Jurkat, Clone E6-1 (cell line): ENCODE results near the gene EML6.

Experiments
- DNase-seq: peaks from one replicate; pipeline ENCODE4 v3.0.0-alpha.2; 2011; ENCODE audit warnings: low read depth, low spot score
- H3K4me3 ChIP-seq: 2 replicates; pipeline ENCODE4 v1.5.1; 2011; ENCODE audit warnings: mild to moderate bottlenecking, low read length, control low read depth, moderate library complexity

Gene EML6

GRCh38 chr2:54949431-54949830 is 226.0 kb downstream of the EML6 start:
- no peak for DNase-seq

GRCh38 chr2:54950811-54951210 is 227.3 kb downstream of the EML6 start:
- H3K4me3 ChIP-seq, result no peak overlapping the region
- DNase-seq, result no peak

More at GRCh38 chr2:54949431-54949830, 226.0 kb downstream of the EML6 start:
- no peak overlapping the region for H3K4me3 ChIP-seq

GRCh38 chr2:54952425-54952824 is 229.0 kb downstream of the EML6 start:
- H3K4me3 ChIP-seq, result no peak overlapping the region
- no peak for DNase-seq

- no peak for DNase-seq
Measured at GRCh38 chr2:54952978-54953456, 229.6 kb downstream of the EML6 start.

DNA sequence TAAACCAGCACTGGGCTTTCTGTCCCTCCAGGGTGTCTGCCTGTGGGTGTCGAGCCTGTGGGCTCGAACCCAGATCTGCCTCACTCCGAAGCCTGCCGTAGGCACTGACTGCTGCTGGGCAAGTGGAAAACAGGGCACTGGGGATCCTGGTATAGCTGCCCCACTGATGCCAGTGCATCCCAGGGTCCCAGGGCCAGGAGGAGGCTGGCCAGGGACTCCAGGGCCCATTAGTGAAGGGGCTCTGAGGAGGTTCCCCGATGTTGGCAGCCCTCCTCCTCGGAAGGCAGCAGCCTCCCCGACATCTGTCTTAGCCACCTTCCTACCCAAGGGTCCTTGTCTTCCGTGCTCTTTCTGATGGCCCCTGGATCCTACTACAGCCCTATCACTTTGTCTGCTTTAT is 230.7 kb downstream of the EML6 start:
- H3K4me3 ChIP-seq, result no peak overlapping the region
- no peak for DNase-seq

More at GRCh38 chr2:54952978-54953456, 229.6 kb downstream of the EML6 start:
- H3K4me3 ChIP-seq, result no peak overlapping the region

GRCh38 chr2:54954705-54955357 is 231.4 kb downstream of the EML6 start:
- no peak for DNase-seq
- no peak overlapping the region for H3K4me3 ChIP-seq

GRCh38 chr2:54955358-54956110 is 232.1 kb downstream of the EML6 start:
- H3K4me3 ChIP-seq, result no peak overlapping the region

DNA sequence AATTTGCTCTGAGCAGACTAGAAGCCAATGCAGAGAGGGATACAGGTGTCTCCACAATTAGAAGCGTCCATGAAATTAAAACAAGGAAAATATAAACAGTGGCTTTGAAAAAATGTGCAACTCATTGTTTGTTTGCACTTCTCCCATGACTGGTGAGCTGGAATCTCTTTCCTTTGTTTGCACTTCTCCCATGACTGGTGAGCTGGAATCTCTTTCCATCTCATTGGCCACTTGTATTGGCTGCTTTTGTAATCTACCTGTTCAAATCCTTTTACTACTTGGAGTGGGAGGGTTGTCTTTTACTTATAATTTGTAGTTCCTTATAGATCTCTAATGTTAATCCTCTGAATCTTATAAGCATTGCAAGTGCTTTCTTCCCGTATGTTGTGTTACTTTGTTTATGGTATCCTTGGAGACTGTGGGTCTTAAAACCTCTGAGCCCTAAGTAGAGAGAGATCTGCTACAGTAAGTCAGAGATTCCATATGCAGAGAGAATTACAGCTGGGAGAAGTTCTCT is 232.7 kb downstream of the EML6 start:
- no peak overlapping the region for H3K4me3 ChIP-seq
- DNase-seq, result no peak

More at GRCh38 chr2:54955358-54956110, 232.1 kb downstream of the EML6 start:
- no peak for DNase-seq

DNA sequence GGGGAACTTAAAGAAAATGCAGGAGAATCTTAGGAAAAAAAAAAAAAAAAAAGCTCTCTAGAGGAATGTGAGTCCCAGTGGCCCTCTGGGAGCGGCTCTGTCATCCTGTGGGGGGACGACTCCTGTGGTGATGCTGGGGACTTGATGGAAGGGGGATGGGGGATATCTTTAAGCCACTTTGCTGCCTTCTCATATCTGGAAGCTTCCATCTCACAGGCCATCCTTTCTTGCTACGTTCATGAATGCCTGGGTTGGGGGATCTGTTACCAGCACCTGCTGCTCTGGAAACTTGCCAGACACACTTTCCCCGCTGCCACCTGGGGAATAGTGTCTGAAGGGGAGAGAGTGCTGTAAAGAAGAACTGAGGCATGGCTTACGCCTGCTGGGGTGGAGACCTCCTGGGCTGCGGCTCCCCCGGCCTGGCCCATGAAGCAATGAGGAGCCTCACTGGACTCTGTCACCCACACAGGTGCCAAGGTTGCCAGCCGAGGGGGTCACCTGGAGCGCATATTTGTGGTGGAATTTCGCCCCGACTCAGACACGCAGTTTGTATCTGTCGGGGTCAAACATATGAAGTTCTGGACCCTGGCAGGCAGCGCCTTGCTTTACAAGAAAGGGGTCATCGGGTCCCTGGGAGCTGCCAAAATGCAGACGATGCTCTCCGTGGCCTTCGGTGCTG is 234.0 kb downstream of the EML6 start:
- no peak for DNase-seq
- no peak overlapping the region for H3K4me3 ChIP-seq

- no peak for DNase-seq
- H3K4me3 ChIP-seq, result no peak overlapping the region
Measured at GRCh38 chr2:54958717-54959371, 235.4 kb downstream of the EML6 start.

DNA sequence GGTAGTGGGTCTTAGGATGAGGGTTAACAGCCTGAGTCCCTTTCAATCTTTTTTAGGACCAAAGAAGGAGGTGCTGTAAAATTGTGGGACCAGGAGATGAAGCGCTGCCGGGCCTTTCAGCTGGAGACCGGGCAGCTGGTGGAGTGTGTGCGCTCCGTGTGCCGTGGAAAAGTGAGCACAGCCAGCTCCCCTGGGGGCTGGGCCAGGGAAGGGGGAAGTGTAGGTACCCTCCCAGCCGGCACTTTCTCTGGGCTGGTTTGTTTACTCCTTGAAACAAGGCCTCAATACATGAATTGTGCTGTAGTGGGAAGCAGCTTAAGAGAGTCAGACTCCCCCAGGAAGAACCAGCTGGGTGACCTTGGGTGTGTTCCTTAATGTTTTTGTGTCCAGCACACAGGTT is 236.7 kb downstream of the EML6 start:
- DNase-seq, result no peak
- no peak overlapping the region for H3K4me3 ChIP-seq

DNA sequence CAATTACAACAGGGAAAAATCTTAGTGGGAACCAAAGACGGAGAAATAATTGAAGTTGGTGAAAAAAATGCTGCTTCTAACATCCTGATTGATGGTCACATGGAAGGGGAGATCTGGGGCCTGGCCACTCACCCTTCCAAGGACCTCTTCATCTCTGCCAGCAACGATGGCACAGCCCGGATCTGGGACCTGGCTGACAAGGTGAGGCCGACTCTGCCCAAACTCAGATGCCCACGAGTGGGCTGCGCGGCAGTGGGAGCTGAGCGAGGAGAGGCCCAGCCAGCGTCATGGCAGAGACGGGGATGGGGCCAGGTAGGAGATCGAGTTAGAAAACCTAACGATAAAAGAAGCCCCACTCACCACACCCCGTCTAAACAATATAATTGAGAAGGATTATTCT is 239.0 kb downstream of the EML6 start:
- no peak for DNase-seq

DNA sequence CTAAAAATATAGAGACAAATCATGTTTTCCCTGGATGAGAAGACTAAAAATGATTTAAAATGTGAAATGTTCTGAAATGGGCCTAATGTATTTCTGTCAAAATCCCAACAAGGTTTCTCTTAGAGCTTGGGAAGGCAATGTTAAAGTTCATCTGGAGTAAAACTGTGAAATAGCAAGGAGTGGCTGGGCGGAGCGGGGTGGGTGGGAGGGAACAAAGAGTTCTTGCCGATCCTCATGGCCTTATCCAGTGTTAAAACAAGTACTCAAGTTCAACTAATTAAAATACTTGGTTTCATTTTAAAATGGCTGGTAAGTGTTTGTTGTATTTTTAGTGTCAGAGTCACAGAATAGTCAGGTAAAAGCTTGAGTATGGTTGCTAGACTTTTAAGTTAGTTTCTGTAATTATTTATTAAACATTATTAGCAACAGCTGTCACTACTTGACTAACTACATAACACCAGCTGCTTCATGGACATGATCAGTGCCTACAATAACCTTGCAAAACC is 239.5 kb downstream of the EML6 start:
- H3K4me3 ChIP-seq, result no peak overlapping the region
- no peak for DNase-seq

More for the DNA sequence above, 239.0 kb downstream of the EML6 start:
- no peak overlapping the region for H3K4me3 ChIP-seq

DNA sequence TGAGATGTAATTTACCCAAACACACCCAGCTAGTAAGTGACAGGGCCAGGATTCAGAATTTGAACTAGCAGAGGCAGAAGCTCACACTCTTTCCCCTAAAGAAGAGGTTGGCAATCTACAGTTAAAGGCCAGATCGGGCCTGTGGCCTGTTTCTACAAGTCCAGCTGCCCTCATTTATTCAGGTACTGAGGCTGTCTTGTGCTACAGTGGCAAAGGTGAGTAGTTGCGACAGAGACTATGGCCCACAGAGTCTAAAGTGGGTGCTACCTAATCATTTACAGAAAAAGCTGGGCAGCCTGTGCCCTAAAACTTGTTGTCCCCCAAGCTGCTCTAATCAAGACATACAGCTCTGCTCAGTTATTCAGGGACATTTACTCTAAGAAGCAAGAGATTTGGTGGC is 240.0 kb downstream of the EML6 start:
- no peak for DNase-seq
- no peak overlapping the region for H3K4me3 ChIP-seq

DNA sequence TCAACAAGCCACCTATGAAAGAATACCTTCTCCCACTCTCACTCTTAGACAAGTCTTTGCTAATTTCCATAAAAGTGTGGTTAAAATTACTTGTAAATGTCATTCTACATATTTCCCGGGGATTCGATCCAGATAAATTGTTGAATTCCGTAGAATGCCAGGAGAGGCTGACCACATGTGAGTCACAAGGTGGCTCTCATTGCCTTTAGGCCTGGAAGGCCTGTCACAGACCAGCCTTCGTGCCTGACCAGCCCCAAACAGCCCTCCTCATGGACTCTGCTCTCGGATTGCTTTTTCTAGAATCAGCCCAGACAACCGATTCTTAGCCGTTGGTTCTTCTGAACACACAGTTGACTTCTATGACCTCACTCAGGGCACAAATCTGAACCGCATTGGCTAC is 240.8 kb downstream of the EML6 start:
- DNase-seq, result no peak
- no peak overlapping the region for H3K4me3 ChIP-seq

- no peak for DNase-seq
- no peak overlapping the region for H3K4me3 ChIP-seq
Measured at GRCh38 chr2:54964816-54965215, 241.4 kb downstream of the EML6 start.

GRCh38 chr2:54965425-54965824 is 242.0 kb downstream of the EML6 start:
- no peak overlapping the region for H3K4me3 ChIP-seq
- DNase-seq, result no peak

GRCh38 chr2:54966165-54966832 is 242.8 kb downstream of the EML6 start:
- no peak for DNase-seq
- H3K4me3 ChIP-seq, result no peak overlapping the region

GRCh38 chr2:54966837-54967236 is 243.4 kb downstream of the EML6 start:
- H3K4me3 ChIP-seq, result no peak overlapping the region
- no peak for DNase-seq
